ENCODE results near the gene IGFBP2. TPM values are rescaled to one million over a fixed set of nuclear protein-coding genes. Genes with fewer than 3 reads are reported as not detected.

Gene IGFBP2
- total and polyA plus RNA-seq, 9 of the 15 experiments (the other 6 are each of a cell fraction or from before 2014, with no cell fraction given) = 0.93 TPM; not detected in 8

DNA sequence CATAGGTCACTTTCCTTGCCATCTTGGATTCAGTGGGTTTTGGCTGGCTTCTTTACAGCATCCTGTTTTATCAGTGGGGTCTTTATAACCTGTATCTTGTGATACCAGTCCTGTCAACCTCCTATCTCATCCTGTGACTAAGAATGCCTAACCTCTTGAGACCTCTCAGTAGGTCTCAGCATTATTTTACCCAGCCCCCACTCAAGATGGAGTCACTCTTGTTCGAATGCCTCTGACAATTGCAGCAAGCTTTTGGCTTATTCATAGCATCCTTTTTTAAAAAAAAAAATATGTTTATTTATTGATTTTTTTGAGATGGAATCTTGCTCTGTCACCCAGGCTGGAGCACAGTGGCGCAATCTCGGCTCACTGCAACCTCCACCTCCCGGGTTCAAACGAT is 24.7 kb upstream of the IGFBP2 start:
- WGBS (ENCODE audit: insufficient coverage, low coverage, missing lambda C conversion rate) = 10% methylated on average over 1 of the region's 5 CpGs
- no peaks in the 10 kb centered on the region for H3K79me2 ChIP-seq (ENCODE audit: control insufficient read depth, insufficient read depth, low read length)
- no peak overlapping the region for H3K4me3 ChIP-seq
- ChIA-PET CTCF (ENCODE audit: low intra/inter-chr PET ratio) (no interaction called here), POLR2A (no interaction called here)
- FAIRE-seq (no peak), DNase-seq (ENCODE audit: extremely low read depth in 1 of 4, low spot score in 3 of 4) (no peak), ATAC-seq (no peak)
- no peaks in the 10 kb centered on the region for H3K9me3 ChIP-seq (replicated peaks; ENCODE audit: control insufficient read depth, insufficient read depth, low read depth, low read length)
- intact Hi-C loops (cut with micrococcal nuclease) = no loop called here
- H3K9ac ChIP-seq (ENCODE audit: insufficient read depth in 1 of 2, low read depth in 2 of 2, low read length in 2 of 2) = no peak overlapping the region
- H3K9me1 ChIP-seq (ENCODE audit: control insufficient read depth, insufficient read depth, low read length) = no peaks in the 10 kb centered on the region
- H2AFZ ChIP-seq (ENCODE audit: low read depth, low read length) = no peak overlapping the region
- 0 out of 5 replicates have a peak, but pooled peaks cover 0 to 3% of the 10 kb centered on the region in 2 experiments for H3K4me1 ChIP-seq (replicated peaks in 1 of 2; ENCODE audit: control insufficient read depth in 2 of 2, insufficient read depth in 2 of 2, low read length in 2 of 2)
- peaks cover 4 to 44% of the 10 kb centered on the region in 2 experiments; a peak in 3 of 5 replicates for H3K27me3 ChIP-seq (ENCODE audit: control insufficient read depth in 2 of 2, insufficient read depth in 2 of 2, low read length in 2 of 2)
- in situ Hi-C loops (cut with MboI) = no loop called here
- H3K27ac ChIP-seq (ENCODE audit: extremely low read depth, low read depth, low read length) = no peak overlapping the region
- H4K20me1 ChIP-seq (replicated peaks; ENCODE audit: control insufficient read depth, insufficient read depth, low read length) = no peaks in the 10 kb centered on the region
- no peaks in the 10 kb centered on the region for H3K36me3 ChIP-seq (ENCODE audit: control insufficient read depth, insufficient read depth, low read length)
- no peak overlapping the region for H3K4me2 ChIP-seq (ENCODE audit: insufficient read depth, low read length)
- no TSS peak for BruUV-seq (replicated peaks)
- TF ChIP-seq ERF (CRISPR knock-in tag; IDR thresholded peaks at IDR 0.05) (peak; percentile 54; the same call in 1 of the 2 replicates), TEAD1 (CRISPR knock-in tag; IDR thresholded peaks at IDR 0.05) (peak in 1 of 2 experiments; percentile 49; a peak in 1 of 4 replicates), ZNF311 (CRISPR knock-in tag; IDR thresholded peaks at IDR 0.05) (peak; percentile 84), SMAD4 (CRISPR knock-in tag; conservative IDR thresholded peaks at IDR 0.05) (0 out of 2 replicates have a peak, but pooled peaks have one; percentile 43), TCFL5 (CRISPR knock-in tag; conservative IDR thresholded peaks at IDR 0.05) (peak; percentile 50; the same call in 1 of the 2 replicates), ZNF518B (CRISPR knock-in tag; IDR thresholded peaks at IDR 0.05) (no peak), ZBTB12 (CRISPR knock-in tag; IDR thresholded peaks at IDR 0.05) (peak; percentile 21; the same call in 1 of the 2 replicates), KLF6 (CRISPR knock-in tag; IDR thresholded peaks at IDR 0.05; ENCODE audit: borderline replicate concordance) (peak; percentile 84; the same call in 1 of the 2 replicates), ZBTB17 (CRISPR knock-in tag; IDR thresholded peaks at IDR 0.05) (peak; percentile 57; the same call in 1 of the 2 replicates), DDX20 (tag; IDR thresholded peaks at IDR 0.05; ENCODE audit: low read depth) (peak; percentile 82)
- TF ChIP-seq, protein P1, sequence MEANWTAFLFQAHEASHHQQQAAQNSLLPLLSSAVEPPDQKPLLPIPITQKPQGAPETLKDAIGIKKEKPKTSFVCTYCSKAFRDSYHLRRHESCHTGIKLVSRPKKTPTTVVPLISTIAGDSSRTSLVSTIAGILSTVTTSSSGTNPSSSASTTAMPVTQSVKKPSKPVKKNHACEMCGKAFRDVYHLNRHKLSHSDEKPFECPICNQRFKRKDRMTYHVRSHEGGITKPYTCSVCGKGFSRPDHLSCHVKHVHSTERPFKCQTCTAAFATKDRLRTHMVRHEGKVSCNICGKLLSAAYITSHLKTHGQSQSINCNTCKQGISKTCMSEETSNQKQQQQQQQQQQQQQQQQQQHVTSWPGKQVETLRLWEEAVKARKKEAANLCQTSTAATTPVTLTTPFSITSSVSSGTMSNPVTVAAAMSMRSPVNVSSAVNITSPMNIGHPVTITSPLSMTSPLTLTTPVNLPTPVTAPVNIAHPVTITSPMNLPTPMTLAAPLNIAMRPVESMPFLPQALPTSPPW (CRISPR knock-in tag; IDR thresholded peaks at IDR 0.05) = no peak
- TF ChIP-seq, protein P2, sequence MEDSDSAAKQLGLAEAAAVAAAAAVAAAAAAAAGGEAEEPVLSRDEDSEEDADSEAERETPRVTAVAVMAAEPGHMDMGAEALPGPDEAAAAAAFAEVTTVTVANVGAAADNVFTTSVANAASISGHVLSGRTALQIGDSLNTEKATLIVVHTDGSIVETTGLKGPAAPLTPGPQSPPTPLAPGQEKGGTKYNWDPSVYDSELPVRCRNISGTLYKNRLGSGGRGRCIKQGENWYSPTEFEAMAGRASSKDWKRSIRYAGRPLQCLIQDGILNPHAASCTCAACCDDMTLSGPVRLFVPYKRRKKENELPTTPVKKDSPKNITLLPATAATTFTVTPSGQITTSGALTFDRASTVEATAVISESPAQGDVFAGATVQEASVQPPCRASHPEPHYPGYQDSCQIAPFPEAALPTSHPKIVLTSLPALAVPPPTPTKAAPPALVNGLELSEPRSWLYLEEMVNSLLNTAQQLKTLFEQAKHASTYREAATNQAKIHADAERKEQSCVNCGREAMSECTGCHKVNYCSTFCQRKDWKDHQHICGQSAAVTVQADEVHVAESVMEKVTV (CRISPR knock-in tag; IDR thresholded peaks at IDR 0.05) = peak; percentile 28; the same call in 1 of the 2 replicates
- TF ChIP-seq, protein P3, sequence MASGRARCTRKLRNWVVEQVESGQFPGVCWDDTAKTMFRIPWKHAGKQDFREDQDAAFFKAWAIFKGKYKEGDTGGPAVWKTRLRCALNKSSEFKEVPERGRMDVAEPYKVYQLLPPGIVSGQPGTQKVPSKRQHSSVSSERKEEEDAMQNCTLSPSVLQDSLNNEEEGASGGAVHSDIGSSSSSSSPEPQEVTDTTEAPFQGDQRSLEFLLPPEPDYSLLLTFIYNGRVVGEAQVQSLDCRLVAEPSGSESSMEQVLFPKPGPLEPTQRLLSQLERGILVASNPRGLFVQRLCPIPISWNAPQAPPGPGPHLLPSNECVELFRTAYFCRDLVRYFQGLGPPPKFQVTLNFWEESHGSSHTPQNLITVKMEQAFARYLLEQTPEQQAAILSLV (tag; IDR thresholded peaks at IDR 0.05) = 0 out of 2 replicates have a peak, but pooled peaks have one; percentile 10
